OCI-LY1 (cell line): ENCODE data around the gene TCEANC.

Experiments
- H2AFZ ChIP-seq: fragments of 200-600 bp; sonication (generic), shearing (Covaris generic); 2 replicates; pipeline ENCODE4 v1.6.0; 2014; ENCODE audit warnings: antibody characterized with exemption, mild to moderate bottlenecking, low read length
- H3F3A ChIP-seq: fragments of 200-600 bp; sonication (generic), shearing (Covaris generic); 2 replicates; pipeline ENCODE4 v1.6.0; 2014; ENCODE audit warnings: mild to moderate bottlenecking, antibody characterized with exemption, low read length, moderate library complexity; ENCODE audit not compliant: insufficient read depth
- H3K27ac ChIP-seq: fragments of 200-600 bp; sonication (generic); 2 replicates; pipeline ENCODE4 v1.5.1; 2014; ENCODE audit warnings: low read length, mixed run types, mild to moderate bottlenecking, low read depth; ENCODE audit not compliant: poor library complexity, severe bottlenecking
- H3K27me3 ChIP-seq: fragments of 200-600 bp; sonication (generic); 2 replicates; pipeline ENCODE4 v1.6.0; 2014; ENCODE audit warnings: antibody characterized with exemption, mild to moderate bottlenecking, low read length, moderate library complexity; ENCODE audit not compliant: insufficient read depth
- H3K36me3 ChIP-seq: fragments of 200-600 bp; sonication (generic); 2 replicates; pipeline ENCODE4 v1.6.1; 2014; ENCODE audit warnings: mild to moderate bottlenecking, antibody characterized with exemption, low read length, moderate library complexity, mixed read lengths; ENCODE audit not compliant: insufficient read depth
- H3K4me1 ChIP-seq: fragments of 200-600 bp; sonication (generic); 2 replicates; pipeline ENCODE4 v1.5.1; 2014; ENCODE audit warnings: mild to moderate bottlenecking, low read length, moderate library complexity; ENCODE audit not compliant: insufficient read depth, severe bottlenecking
- H3K4me2 ChIP-seq: fragments of 200-600 bp; sonication (generic), shearing (Covaris generic); 2 replicates; pipeline ENCODE4 v1.6.1; 2014; ENCODE audit warnings: low read length
- H3K4me3 ChIP-seq: fragments of 200-600 bp; sonication (generic); 2 replicates; pipeline ENCODE4 v1.5.1; 2014; ENCODE audit warnings: low read length, low read depth, mild to moderate bottlenecking, mixed read lengths; ENCODE audit not compliant: poor library complexity, severe bottlenecking
- H3K79me2 ChIP-seq: fragments of 200-600 bp; shearing (Covaris generic); 2 replicates; pipeline ENCODE4 v1.6.1; 2016; ENCODE audit warnings: mixed run types, low read length, mixed read lengths; ENCODE audit not compliant: insufficient read depth
- H3K9ac ChIP-seq: fragments of 200-600 bp; sonication (generic), shearing (Covaris generic); 2 replicates; pipeline ENCODE4 v1.6.1; 2014; ENCODE audit warnings: mild to moderate bottlenecking, low read length, mixed read lengths
- H3K9me2 ChIP-seq: fragments of 200-600 bp; sonication (generic), shearing (Covaris generic); 2 replicates; pipeline ENCODE4 v1.6.1; 2014; ENCODE audit warnings: low read depth, mild to moderate bottlenecking, low read length, mixed read lengths
- H3K9me3 ChIP-seq: fragments of 200-600 bp; shearing (Covaris generic); 2 replicates; pipeline ENCODE4 v1.6.1; 2014; ENCODE audit warnings: low read length, mixed read lengths
- H4K20me1 ChIP-seq: fragments of 200-600 bp; sonication (generic), shearing (Covaris generic); 2 replicates; pipeline ENCODE4 v1.6.0; 2016; ENCODE audit warnings: mild to moderate bottlenecking, low read length; ENCODE audit not compliant: insufficient read depth
- CTCF ChIP-seq: fragments of 200-600 bp; sonication (generic), shearing (Covaris generic); IDR thresholded peaks from 2 replicates; pipeline ENCODE4 v1.5.1; 2017; ENCODE audit warnings: mild to moderate bottlenecking, antibody characterized with exemption, low read length, moderate library complexity, mixed read lengths
- EZH2 ChIP-seq: fragments of 200-600 bp; sonication (generic), shearing (Covaris generic); IDR thresholded peaks from 2 replicates; pipeline ENCODE4 v1.8.0; 2017; ENCODE audit warnings: borderline replicate concordance, mixed run types, mild to moderate bottlenecking, antibody characterized with exemption, low read length, moderate library complexity, mixed read lengths

TCEANC gene

DNA sequence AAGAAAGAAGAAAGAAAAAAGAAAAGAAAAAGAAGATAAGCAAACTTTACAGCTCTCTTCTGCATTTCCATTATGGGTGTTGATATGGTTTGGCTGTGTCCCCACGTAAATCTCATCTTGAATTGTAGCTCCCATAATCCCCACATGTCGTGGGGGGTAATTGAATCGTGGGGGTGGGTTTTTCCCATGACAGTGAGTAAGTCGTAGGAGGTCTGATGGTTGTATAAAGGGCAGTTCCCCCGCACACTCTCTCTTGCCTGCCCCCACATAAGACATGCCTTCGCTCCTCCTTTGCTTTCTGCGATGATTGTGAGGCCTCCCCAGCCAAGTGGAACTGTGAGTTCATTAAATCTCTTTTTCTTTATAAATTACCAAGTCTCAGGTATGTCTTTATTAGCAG, 28.7 kb downstream of the TCEANC start:
- no peak overlapping the region for H2AFZ ChIP-seq
- no peaks in the 10 kb centered on the region for H3K36me3 ChIP-seq
- H3K9me3 ChIP-seq = no peaks in the 10 kb centered on the region
- no peak overlapping the region for H3K4me3 ChIP-seq
- H3K79me2 ChIP-seq = no peaks in the 10 kb centered on the region
- no peaks in the 10 kb centered on the region for H3K27me3 ChIP-seq
- H3K9me2 ChIP-seq = no peaks in the 10 kb centered on the region
- TF ChIP-seq EZH2 (no peak), CTCF (no peak)
- H3K4me2 ChIP-seq = no peak overlapping the region
- no peak overlapping the region for H3K27ac ChIP-seq
- H3F3A ChIP-seq = no peaks in the 10 kb centered on the region
- no peak overlapping the region for H3K9ac ChIP-seq
- H3K4me1 ChIP-seq = no peaks in the 10 kb centered on the region
- no peaks in the 10 kb centered on the region for H4K20me1 ChIP-seq

DNA sequence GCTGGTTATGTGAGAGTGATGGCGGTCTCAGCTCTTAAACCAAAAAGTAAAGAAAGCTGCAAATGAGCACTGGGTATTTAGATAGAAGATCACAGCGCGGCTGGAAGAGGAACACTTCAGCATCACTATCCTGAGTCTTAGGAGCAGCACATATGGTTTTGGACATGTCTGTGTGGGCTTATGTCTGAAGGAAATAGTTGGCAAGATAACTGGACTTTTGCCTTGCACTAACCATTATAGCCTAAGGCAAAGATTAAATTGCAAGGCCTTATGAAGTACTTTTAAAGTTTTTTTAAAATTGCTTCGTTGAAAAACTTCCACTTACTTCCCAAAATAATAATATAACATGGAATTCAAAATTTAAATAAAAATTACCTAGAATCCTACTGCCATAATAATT, 31.4 kb downstream of the TCEANC start:
- H3F3A ChIP-seq = no peaks in the 10 kb centered on the region
- TF ChIP-seq EZH2 (no peak), CTCF (no peak)
- H3K79me2 ChIP-seq = peaks cover 2% of the 10 kb centered on the region; the same call in 1 of the 2 replicates
- H3K9me2 ChIP-seq = no peaks in the 10 kb centered on the region
- no peak overlapping the region for H2AFZ ChIP-seq
- peaks cover 9% of the 10 kb centered on the region for H3K4me1 ChIP-seq
- no peaks in the 10 kb centered on the region for H3K36me3 ChIP-seq
- no peaks in the 10 kb centered on the region for H4K20me1 ChIP-seq
- no peak overlapping the region for H3K4me2 ChIP-seq
- no peaks in the 10 kb centered on the region for H3K9me3 ChIP-seq
- no peak overlapping the region for H3K27ac ChIP-seq
- no peaks in the 10 kb centered on the region for H3K27me3 ChIP-seq
- H3K4me3 ChIP-seq = no peak overlapping the region
- no peak overlapping the region for H3K9ac ChIP-seq

DNA sequence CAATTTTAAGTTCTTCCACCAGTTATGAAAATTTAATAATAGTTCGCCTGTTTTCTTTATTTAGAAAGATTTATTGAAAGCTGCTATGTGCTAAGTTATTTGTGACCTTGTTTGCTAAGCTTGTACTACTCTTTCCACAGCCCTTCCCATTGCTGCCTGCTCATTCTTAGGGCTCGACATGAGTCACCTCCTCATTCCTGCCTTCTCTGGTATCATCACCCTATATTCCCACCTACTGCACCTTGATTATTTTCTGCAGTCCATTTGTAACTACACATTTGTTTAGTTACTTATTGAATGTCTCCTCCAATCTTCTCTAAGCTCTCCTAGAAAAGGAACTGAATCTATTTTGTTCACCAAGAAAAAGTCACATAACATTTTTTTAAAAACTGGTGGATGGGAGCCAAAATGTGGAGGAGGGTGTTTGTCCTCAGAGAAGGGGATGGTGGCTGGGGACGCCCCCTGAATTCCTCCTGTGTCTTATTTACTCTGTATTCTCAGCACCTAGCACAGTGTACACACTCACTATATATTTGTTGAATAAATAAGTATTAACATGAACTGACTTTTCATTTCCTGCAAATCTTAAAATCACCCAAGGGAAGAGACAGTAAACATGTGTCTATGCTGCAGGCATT, 32.3 kb downstream of the TCEANC start:
- H3K79me2 ChIP-seq = peaks cover 11% of the 10 kb centered on the region
- H3K4me2 ChIP-seq = no peak overlapping the region
- no peaks in the 10 kb centered on the region for H3F3A ChIP-seq
- no peak overlapping the region for H3K4me3 ChIP-seq
- no peaks in the 10 kb centered on the region for H3K36me3 ChIP-seq
- peaks cover 13% of the 10 kb centered on the region for H3K4me1 ChIP-seq
- no peaks in the 10 kb centered on the region for H4K20me1 ChIP-seq
- no peaks in the 10 kb centered on the region for H3K9me3 ChIP-seq
- no peaks in the 10 kb centered on the region for H3K27me3 ChIP-seq
- H2AFZ ChIP-seq = no peak overlapping the region
- no peak for TF ChIP-seq EZH2
- TF ChIP-seq CTCF = no peak
- H3K9me2 ChIP-seq = no peaks in the 10 kb centered on the region
- H3K27ac ChIP-seq = no peak overlapping the region
- H3K9ac ChIP-seq = no peak overlapping the region
